ENCODE results near the gene CRIM1.

CRIM1 gene

DNA sequence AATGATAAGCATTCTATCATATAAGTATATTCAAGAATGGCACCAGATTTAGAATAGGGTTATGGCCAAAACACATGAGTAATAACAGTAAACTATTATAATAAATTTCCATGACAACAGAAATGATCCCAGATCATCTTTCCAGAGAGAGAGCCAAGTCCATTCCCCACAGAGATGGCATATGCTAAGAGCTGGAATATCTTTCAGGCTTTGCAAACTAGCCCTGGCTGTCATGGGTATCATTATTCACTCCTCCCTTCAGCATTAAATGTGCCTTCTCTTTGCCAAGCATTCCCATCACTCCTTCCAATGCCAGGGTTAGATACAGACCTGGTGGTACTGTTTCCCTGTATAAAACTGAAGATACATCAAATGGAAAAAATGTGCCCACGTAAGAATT is 231.5 kb downstream of the CRIM1 start:
- peak; percentile 58 to 66 for DNase-seq

DNA sequence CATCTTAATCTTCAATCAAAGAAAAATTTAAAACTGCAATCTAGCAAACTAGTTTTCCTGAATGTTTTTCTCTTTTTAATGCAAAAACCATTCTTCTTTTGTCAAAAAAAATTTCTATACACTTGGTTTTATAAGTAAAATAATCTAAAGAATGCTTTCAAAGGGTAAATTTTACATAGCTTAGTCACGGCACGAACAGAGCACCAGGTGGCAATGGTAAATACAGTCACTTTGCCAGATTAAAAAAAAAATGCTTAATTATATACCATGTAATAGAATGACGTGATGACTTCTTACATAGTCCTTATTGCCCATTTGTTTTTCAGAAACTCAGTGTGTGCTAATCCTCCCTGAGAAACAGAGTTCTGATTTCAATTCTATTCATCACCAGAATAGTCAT is 232.0 kb downstream of the CRIM1 start:
- no peak for DNase-seq

DNA sequence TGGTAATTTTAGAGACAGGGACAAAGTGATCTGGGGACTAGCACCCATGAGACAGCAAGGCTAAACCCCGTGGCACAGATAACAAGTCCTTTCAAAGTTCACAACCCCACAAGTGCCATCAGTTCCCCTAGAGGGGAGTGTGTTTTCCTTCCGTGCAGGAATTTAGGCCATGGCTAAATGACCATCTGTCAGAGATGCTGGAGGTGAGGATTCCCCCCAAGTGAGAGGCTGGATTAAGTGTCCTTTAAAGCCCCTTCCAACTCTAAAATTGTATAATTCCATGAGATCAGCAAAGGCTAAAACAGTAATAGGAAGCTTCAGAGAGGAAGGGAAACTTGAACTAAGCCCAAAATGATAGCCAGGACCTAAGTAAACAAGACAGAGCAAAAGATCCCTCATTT is 233.7 kb downstream of the CRIM1 start:
- DNase-seq: no peak

DNA sequence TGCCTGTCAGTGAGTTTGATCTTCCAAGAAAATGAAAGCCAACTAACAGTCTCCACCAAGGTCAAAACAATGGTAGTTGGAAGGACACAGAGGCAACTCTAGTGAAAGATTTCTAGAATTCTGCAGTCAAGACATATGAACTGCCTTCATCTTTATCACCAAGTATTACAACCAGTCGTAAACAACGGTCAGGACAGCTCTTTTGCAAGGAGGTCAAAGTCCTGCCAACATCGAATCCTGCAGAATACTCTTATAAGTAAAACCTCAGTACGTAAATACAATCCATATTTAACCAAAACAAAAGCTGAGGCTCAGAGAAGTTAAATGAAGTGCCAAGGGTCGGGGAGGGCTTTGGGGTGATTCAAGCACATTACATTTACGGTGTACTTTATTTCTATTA is 239.3 kb downstream of the CRIM1 start:
- no peak for DNase-seq

DNA sequence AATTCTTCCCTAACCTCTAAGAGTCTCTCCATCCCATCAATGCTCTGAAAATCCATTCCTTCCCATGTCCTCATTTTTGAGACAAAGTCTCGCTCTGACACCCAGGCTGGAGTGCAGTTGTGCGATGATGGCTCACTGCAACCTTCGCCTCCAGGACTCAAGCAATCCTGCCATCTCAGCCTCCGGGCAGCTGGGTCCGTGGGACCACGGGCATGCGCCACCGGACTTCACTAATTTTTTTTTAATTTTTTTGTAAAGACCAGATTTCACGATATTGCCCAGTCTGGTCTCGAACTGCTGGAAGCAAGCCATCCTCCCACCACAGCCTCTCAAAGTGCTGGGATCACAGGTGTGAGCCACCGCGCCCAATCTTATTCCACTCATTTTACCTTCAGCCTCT is 240.8 kb downstream of the CRIM1 start:
- no peak for DNase-seq

DNA sequence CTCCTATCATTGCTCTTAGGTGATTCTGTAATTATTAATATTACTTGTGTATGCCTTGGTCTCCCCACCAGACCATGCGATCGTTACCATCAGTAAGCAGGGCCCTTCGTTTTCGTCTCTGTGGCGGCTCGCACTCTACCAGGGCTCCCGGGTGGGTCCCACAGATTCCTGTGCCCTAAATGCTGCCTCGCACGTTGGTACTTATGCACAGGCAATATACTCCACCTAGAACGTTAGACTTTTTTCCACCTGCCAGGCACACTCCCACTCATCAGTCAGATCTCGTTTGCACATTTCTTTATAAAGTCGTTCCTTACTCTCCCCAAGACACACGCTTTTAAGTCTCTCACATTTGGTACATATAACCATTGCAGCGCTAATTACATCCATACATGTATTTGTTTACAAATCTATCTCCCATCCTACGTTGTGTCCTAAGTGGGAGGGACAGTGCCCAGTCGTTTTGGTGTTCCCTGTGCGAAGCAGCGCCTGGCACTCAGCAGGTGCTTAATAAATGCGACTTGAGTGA is 241.5 kb downstream of the CRIM1 start:
- DNase-seq: no peak

DNA sequence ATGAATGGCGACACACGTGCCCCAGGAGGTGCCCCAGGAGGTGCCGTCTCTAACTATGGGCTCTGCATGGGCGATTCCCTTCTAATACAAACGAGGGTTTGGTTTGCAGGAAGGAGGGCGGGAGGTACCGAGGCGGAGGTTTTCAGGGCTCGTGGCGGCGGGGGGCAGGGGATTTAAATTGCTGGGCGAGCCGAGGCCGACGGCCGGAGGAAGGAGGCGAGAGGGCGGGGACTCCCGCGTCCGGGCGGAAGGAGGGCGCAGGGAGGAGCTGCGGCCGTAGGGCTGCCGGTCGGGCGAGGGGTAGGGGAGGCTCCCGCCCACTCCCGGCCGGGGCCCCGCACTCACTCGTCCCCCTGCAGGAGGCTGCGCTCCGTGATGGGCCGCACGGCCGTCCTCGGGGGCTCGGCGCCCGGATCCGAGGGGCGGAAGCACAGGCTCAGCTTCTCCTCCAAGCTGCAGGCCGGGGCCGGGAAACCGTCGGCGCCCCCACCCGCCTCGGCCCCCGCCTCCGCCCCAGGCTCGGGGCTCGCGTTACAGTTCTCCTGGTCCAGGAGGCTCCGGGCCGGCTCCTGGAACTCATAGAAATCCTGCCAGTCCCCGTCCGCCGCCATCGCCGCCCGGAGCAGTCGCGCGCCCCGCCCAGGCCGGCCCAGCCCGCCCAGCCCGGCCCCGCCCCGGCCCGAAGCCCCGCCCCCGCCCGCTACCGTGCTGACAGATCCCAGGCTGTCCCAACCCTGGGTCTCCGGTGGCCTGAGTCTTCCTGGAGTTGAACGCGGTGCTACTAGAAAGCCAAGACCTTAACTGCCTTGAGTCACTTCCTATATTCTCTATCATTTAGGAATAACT is 242.2 kb downstream of the CRIM1 start, which contains the start of gene FEZ2:
Gene FEZ2, minus strand, starts transcription at position 637 of the 846 bp plus-strand sequence. Its CDS starts 26 bp downstream, at position 611.
- DNase-seq: peak; percentile 46 to 69
